ENCODE measurements around the gene CXCR6. TPM values are rescaled to one million over a fixed set of nuclear protein-coding genes. Genes with fewer than 3 reads are reported as not detected.

CXCR6 gene
- total RNA-seq, 2 donors from 2014 or later, result 1.0 to 1.6 TPM

GRCh38 chr3:45980229-45980813 lies 37.1 kb downstream of the CXCR6 start:
- no peaks in the 10 kb centered on the region for H3K9me3 ChIP-seq
- intact Hi-C loops (cut with DNase I), result no loop called here
- peak overlapping the region; percentile 56 for H3K27ac ChIP-seq
- no peak overlapping the region for H3K4me3 ChIP-seq
- no peak for TF ChIP-seq CTCF (IDR thresholded peaks at IDR 0.05)
- peaks cover 15% of the 10 kb centered on the region for H3K36me3 ChIP-seq
- H3K27me3 ChIP-seq, result no peaks in the 10 kb centered on the region
- H3K4me1 ChIP-seq, result peaks cover 19% of the 10 kb centered on the region
- no peak overlapping the region for H3K9ac ChIP-seq (ENCODE audit: low read depth in 2 of 2, low read length in 2 of 2)
- DNase-seq, result no peak

- peaks cover 15% of the 10 kb centered on the region for H3K36me3 ChIP-seq
Measured at GRCh38 chr3:45980819-45981218, 37.6 kb downstream of the CXCR6 start.

GRCh38 chr3:45981346-45982074 lies 38.2 kb downstream of the CXCR6 start:
- Histone ChIP-seq H3K27me3 (no peaks in the 10 kb centered on the region), H3K27ac (no peak overlapping the region), H3K4me3 (no peak overlapping the region), H3K9me3 (no peaks in the 10 kb centered on the region), H3K9ac (ENCODE audit: low read depth in 2 of 2, low read length in 2 of 2) (no peak overlapping the region), H3K36me3 (peaks cover 15% of the 10 kb centered on the region), H3K4me1 (peaks cover 26% of the 10 kb centered on the region)
- intact Hi-C loops (cut with DNase I), result no loop called here
- no peak for TF ChIP-seq CTCF (IDR thresholded peaks at IDR 0.05)
- DNase-seq, result no peak

More at GRCh38 chr3:45980819-45981218, 37.6 kb downstream of the CXCR6 start:
- no peak overlapping the region for H3K9ac ChIP-seq (ENCODE audit: low read depth in 2 of 2, low read length in 2 of 2)
- DNase-seq, result no peak
- peaks cover 24% of the 10 kb centered on the region for H3K4me1 ChIP-seq
- intact Hi-C loops (cut with DNase I), result no loop called here
- TF ChIP-seq CTCF (IDR thresholded peaks at IDR 0.05), result no peak
- H3K27me3 ChIP-seq, result no peaks in the 10 kb centered on the region
- no peaks in the 10 kb centered on the region for H3K9me3 ChIP-seq
- H3K4me3 ChIP-seq, result no peak overlapping the region
- H3K27ac ChIP-seq, result no peak overlapping the region

- no peak overlapping the region for H3K4me3 ChIP-seq
- no peak for DNase-seq
- peaks cover 15% of the 10 kb centered on the region for H3K36me3 ChIP-seq
- H3K9me3 ChIP-seq, result no peaks in the 10 kb centered on the region
- no peak overlapping the region for H3K27ac ChIP-seq
- intact Hi-C loops (cut with DNase I), result no loop called here
- H3K4me1 ChIP-seq, result peaks cover 26% of the 10 kb centered on the region
- TF ChIP-seq CTCF (IDR thresholded peaks at IDR 0.05), result no peak
- no peak overlapping the region for H3K9ac ChIP-seq (ENCODE audit: low read depth in 2 of 2, low read length in 2 of 2)
- H3K27me3 ChIP-seq, result no peaks in the 10 kb centered on the region
Measured at GRCh38 chr3:45983770-45984169, 40.5 kb downstream of the CXCR6 start.

- DNase-seq, result no peak
- Histone ChIP-seq H3K27me3 (no peaks in the 10 kb centered on the region), H3K9ac (ENCODE audit: low read depth in 2 of 2, low read length in 2 of 2) (no peak overlapping the region), H3K27ac (no peak overlapping the region), H3K9me3 (no peaks in the 10 kb centered on the region), H3K4me3 (no peak overlapping the region), H3K4me1 (peaks cover 22% of the 10 kb centered on the region), H3K36me3 (peaks cover 15% of the 10 kb centered on the region)
- intact Hi-C loops (cut with DNase I), result no loop called here
- no peak for TF ChIP-seq CTCF (IDR thresholded peaks at IDR 0.05)
Measured at GRCh38 chr3:45984331-45985312, 41.4 kb downstream of the CXCR6 start.

Data from colonic mucosa (tissue), 4 donors.